ENCODE data around the gene ERG28.
"Not testable (repeated sequence)": the region's sequence is repeated elsewhere in the genome, so short reads cannot be mapped to it uniquely, and the experiment has no call there.

ERG28 gene

DNA sequence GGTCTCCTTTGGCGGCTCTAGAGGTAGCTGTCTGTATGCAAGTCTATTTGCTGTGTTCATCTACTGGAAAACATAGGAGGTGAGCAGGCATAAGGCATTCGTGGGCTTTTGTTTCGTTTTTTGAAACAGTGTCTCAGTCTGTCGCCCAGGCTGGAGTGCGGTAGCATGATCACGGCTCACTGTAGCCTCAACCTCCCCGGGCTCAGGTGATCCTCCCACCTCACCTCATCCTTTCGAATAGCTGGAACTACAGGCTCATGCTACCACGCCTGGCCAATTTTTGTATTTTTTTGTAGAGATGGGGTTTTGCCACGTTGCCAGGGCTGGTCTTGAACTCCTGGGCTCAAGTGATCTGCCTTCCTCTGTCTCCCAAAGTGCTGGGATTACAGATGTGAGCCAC, 54.8 kb downstream of the ERG28 start:
- Histone ChIP-seq H3K79me2 (ENCODE audit: insufficient read depth, low read length) (no peaks in the 10 kb centered on the region), H3K9ac (ENCODE audit: low read length) (no peak overlapping the region), H3K4me2 (ENCODE audit: low read depth, low read length, poor library complexity, severe bottlenecking) (no peak overlapping the region), H3K9me3 (ENCODE audit: insufficient read depth, low read length) (no peaks in the 10 kb centered on the region), H3K9me2 (replicated peaks; ENCODE audit: insufficient read depth, low read length) (no peaks in the 10 kb centered on the region), H3K36me3 (ENCODE audit: low read length) (no peaks in the 10 kb centered on the region), H3K4me3 (ENCODE audit: insufficient read depth, low read length, poor library complexity, severe bottlenecking) (no peak overlapping the region), H3K27ac (ENCODE audit: low read depth, low read length) (no peak overlapping the region), H3F3A (ENCODE audit: insufficient read depth) (no peaks in the 10 kb centered on the region), H4K20me1 (ENCODE audit: low read depth, low read length) (no peaks in the 10 kb centered on the region), H2AFZ (ENCODE audit: low read depth, low read length, severe bottlenecking) (no peak overlapping the region), H3K27me3 (ENCODE audit: low read length) (no peaks in the 10 kb centered on the region)
- TF ChIP-seq EZH2phosphoT487 (conservative IDR thresholded peaks at IDR 0.05; ENCODE audit: low read length): no peak
- TF ChIP-seq, protein P1, sequence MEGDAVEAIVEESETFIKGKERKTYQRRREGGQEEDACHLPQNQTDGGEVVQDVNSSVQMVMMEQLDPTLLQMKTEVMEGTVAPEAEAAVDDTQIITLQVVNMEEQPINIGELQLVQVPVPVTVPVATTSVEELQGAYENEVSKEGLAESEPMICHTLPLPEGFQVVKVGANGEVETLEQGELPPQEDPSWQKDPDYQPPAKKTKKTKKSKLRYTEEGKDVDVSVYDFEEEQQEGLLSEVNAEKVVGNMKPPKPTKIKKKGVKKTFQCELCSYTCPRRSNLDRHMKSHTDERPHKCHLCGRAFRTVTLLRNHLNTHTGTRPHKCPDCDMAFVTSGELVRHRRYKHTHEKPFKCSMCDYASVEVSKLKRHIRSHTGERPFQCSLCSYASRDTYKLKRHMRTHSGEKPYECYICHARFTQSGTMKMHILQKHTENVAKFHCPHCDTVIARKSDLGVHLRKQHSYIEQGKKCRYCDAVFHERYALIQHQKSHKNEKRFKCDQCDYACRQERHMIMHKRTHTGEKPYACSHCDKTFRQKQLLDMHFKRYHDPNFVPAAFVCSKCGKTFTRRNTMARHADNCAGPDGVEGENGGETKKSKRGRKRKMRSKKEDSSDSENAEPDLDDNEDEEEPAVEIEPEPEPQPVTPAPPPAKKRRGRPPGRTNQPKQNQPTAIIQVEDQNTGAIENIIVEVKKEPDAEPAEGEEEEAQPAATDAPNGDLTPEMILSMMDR (IDR thresholded peaks at IDR 0.05; ENCODE audit: insufficient read depth, low read length, poor library complexity, severe bottlenecking): no peak

DNA sequence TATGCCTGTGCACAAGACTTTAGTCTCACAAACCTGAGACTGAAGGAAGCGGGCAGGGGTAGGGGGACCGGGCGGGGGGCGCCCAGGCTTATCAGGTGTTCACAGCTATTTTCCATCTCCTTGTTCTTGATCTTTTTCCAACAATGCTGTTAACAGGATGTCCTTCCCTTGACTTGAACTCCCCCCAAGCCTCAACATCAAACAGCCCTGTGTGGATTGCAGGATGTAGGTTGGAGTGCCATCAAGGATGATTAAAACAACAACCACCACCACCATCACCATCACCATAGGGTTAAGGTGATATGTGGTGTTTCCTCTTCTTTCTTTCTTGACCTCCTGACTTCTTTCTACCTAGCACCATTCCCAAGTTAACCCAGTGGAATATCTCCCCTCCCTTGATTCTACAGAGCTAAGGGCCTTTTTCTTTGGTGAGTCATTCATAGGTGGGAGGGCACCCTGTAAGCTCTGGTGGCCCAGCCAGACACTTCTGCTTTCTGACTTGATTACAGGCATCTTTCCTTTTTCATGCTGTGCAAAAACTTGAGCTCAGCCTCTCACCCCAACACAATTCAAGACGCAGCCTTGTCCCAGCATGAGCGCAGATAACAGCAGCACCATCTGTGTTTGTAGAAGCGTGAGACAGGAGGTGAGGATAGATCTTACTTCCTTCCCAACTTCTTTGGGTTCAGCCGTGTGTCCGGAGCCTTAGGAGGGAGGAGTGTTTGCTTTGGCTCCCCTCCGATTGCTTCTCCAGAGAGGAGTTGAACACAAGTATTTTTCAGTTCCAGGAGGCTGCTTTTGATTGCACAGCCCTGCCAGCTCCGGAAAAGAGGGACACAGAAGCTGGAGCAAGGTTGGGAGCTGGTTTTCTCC, 55.5 kb downstream of the ERG28 start:
- TF ChIP-seq EZH2phosphoT487 (conservative IDR thresholded peaks at IDR 0.05; ENCODE audit: low read length): no peak
- TF ChIP-seq, protein P1 (IDR thresholded peaks at IDR 0.05; ENCODE audit: insufficient read depth, low read length, poor library complexity, severe bottlenecking): no peak
- Histone ChIP-seq H4K20me1 (ENCODE audit: low read depth, low read length) (no peaks in the 10 kb centered on the region), H3K36me3 (ENCODE audit: low read length) (no peaks in the 10 kb centered on the region), H3K4me2 (ENCODE audit: low read depth, low read length, poor library complexity, severe bottlenecking) (no peak overlapping the region), H3K9ac (ENCODE audit: low read length) (no peak overlapping the region), H3K27me3 (ENCODE audit: low read length) (no peaks in the 10 kb centered on the region), H3K9me2 (replicated peaks; ENCODE audit: insufficient read depth, low read length) (no peaks in the 10 kb centered on the region), H3K79me2 (ENCODE audit: insufficient read depth, low read length) (no peaks in the 10 kb centered on the region), H3K27ac (ENCODE audit: low read depth, low read length) (no peak overlapping the region), H3F3A (ENCODE audit: insufficient read depth) (no peaks in the 10 kb centered on the region), H3K4me3 (ENCODE audit: insufficient read depth, low read length, poor library complexity, severe bottlenecking) (no peak overlapping the region), H3K9me3 (ENCODE audit: insufficient read depth, low read length) (no peaks in the 10 kb centered on the region), H2AFZ (ENCODE audit: low read depth, low read length, severe bottlenecking) (no peak overlapping the region)

GRCh38 chr14:75602503-75602902, 58.2 kb downstream of the ERG28 start:
- Histone ChIP-seq H3K79me2 (ENCODE audit: insufficient read depth, low read length) (no peaks in the 10 kb centered on the region), H3K4me2 (ENCODE audit: low read depth, low read length, poor library complexity, severe bottlenecking) (no peak overlapping the region), H3K9ac (ENCODE audit: low read length) (no peak overlapping the region), H3F3A (ENCODE audit: insufficient read depth) (no peaks in the 10 kb centered on the region), H2AFZ (ENCODE audit: low read depth, low read length, severe bottlenecking) (no peak overlapping the region), H3K27me3 (ENCODE audit: low read length) (no peaks in the 10 kb centered on the region), H3K27ac (ENCODE audit: low read depth, low read length) (no peak overlapping the region), H3K4me3 (ENCODE audit: insufficient read depth, low read length, poor library complexity, severe bottlenecking) (no peak overlapping the region), H4K20me1 (ENCODE audit: low read depth, low read length) (no peaks in the 10 kb centered on the region), H3K9me3 (ENCODE audit: insufficient read depth, low read length) (no peaks in the 10 kb centered on the region), H3K36me3 (ENCODE audit: low read length) (no peaks in the 10 kb centered on the region), H3K9me2 (replicated peaks; ENCODE audit: insufficient read depth, low read length) (no peaks in the 10 kb centered on the region)
- TF ChIP-seq EZH2phosphoT487 (conservative IDR thresholded peaks at IDR 0.05; ENCODE audit: low read length): no peak
- TF ChIP-seq, protein P1 (IDR thresholded peaks at IDR 0.05; ENCODE audit: insufficient read depth, low read length, poor library complexity, severe bottlenecking): no peak

DNA sequence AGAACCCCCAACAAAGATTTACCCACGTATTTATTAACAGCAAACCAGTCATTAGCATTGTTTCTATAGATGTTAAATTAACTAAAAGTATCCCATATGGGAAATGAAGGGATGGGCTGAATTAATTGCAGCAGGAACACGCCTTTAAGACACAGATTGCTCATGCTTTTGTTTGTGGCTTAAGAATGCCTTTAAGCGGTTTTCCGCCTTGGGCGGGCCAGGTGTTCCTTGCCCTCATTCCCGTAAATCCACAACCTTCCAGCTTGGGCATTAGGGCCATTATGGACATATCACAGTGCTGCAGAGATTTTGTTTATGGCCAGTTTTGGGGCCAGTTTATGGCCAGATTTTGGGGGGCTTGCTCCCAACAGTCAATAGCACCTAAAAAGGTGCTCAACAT, 59.6 kb downstream of the ERG28 start:
- not testable (repeated sequence) for H3K9ac ChIP-seq (ENCODE audit: low read length); H3K9me2 ChIP-seq (replicated peaks; ENCODE audit: insufficient read depth, low read length); H3K36me3 ChIP-seq (ENCODE audit: low read length); H4K20me1 ChIP-seq (ENCODE audit: low read depth, low read length); H3K79me2 ChIP-seq (ENCODE audit: insufficient read depth, low read length); H3K9me3 ChIP-seq (ENCODE audit: insufficient read depth, low read length); H3K27me3 ChIP-seq (ENCODE audit: low read length); H3K4me3 ChIP-seq (ENCODE audit: insufficient read depth, low read length, poor library complexity, severe bottlenecking); H3F3A ChIP-seq (ENCODE audit: insufficient read depth); H3K4me2 ChIP-seq (ENCODE audit: low read depth, low read length, poor library complexity, severe bottlenecking); H3K27ac ChIP-seq (ENCODE audit: low read depth, low read length); H2AFZ ChIP-seq (ENCODE audit: low read depth, low read length, severe bottlenecking)

DNA sequence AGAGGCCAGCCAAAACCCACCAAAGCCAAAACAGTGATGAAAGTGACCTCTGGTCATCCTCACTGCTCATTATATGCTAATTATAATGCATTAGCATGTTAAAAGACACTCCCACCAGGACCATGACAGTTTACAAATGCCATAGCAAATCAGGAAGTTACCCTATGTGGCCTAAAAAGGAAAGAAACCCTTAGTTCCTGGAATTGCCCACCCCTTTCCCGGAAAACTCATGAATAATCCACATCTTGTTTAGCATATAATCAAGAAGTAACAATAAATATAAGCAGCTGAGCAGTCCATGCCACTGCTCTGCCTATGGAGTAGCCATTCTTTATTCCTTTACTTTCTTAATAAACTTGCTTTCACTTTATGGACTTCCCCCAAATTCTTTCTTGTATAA, 60.6 kb downstream of the ERG28 start:
- not testable (repeated sequence) for H3K4me2 ChIP-seq (ENCODE audit: low read depth, low read length, poor library complexity, severe bottlenecking); H3K4me3 ChIP-seq (ENCODE audit: insufficient read depth, low read length, poor library complexity, severe bottlenecking)

More for the DNA sequence above, 60.6 kb downstream of the ERG28 start:
- not testable (repeated sequence) for H3F3A ChIP-seq (ENCODE audit: insufficient read depth); H3K79me2 ChIP-seq (ENCODE audit: insufficient read depth, low read length); H3K27me3 ChIP-seq (ENCODE audit: low read length); H3K9ac ChIP-seq (ENCODE audit: low read length); H2AFZ ChIP-seq (ENCODE audit: low read depth, low read length, severe bottlenecking); H3K9me2 ChIP-seq (replicated peaks; ENCODE audit: insufficient read depth, low read length); H3K27ac ChIP-seq (ENCODE audit: low read depth, low read length); H3K36me3 ChIP-seq (ENCODE audit: low read length); H4K20me1 ChIP-seq (ENCODE audit: low read depth, low read length); H3K9me3 ChIP-seq (ENCODE audit: insufficient read depth, low read length)
